Suprapubic skin (tissue), 4 donors: ENCODE measurements around the gene LPP.

Experiments
- EP300 ChIP-seq: sonication (generic); formaldehyde crosslinking; IDR thresholded peaks from one replicate; pipeline ENCODE4 v1.6.1; 2017; ENCODE audit warnings: antibody characterized with exemption
- POLR2A ChIP-seq, 2 donors: fragments of 450-650 bp; IDR thresholded peaks; one replicate each; pipeline ENCODE4 v1.6.1; 2017; ENCODE audit warnings: antibody characterized with exemption in 2 of 2, mild to moderate bottlenecking in 2 of 2, moderate library complexity in 2 of 2
- POLR2AphosphoS5 ChIP-seq, 3 donors: sonication (generic); formaldehyde crosslinking; IDR thresholded peaks; one replicate each; pipeline ENCODE4 v1.6.1; 2017; ENCODE audit warnings: antibody characterized with exemption in 3 of 3
- TF ChIP-seq, protein P1 (sequence below), 2 donors: fragments of 200-600 bp in 1 of 2; fragments of 450-650 bp in 1 of 2; sonication (generic) in 1 of 2; IDR thresholded peaks; one replicate each; pipeline ENCODE4 v1.5.1; 2016 to 2019; ENCODE audit warnings: antibody characterized with exemption in 2 of 2, mild to moderate bottlenecking in 1 of 2, moderate library complexity in 1 of 2

DNA sequence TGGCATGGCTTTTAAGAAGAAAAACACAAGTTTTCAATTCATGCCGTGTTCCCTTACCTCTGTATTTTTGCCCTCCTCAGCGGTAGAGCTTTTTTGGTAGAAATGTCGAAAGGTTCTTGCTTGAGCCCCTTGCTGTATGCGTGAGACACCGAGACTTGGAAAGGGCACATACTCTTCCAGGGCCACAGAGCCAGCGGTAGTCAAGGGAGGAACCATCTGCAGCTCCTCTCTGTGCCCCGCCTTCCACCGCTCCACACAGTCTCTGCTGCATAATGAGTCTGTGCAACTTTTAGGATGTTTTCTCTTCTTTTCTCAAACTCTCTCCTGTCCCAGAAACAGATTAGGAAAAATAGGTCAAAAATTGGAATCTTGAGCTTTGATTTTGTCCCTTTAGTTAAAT lies 77.5 kb downstream of the LPP start:
- TF ChIP-seq, protein P1, sequence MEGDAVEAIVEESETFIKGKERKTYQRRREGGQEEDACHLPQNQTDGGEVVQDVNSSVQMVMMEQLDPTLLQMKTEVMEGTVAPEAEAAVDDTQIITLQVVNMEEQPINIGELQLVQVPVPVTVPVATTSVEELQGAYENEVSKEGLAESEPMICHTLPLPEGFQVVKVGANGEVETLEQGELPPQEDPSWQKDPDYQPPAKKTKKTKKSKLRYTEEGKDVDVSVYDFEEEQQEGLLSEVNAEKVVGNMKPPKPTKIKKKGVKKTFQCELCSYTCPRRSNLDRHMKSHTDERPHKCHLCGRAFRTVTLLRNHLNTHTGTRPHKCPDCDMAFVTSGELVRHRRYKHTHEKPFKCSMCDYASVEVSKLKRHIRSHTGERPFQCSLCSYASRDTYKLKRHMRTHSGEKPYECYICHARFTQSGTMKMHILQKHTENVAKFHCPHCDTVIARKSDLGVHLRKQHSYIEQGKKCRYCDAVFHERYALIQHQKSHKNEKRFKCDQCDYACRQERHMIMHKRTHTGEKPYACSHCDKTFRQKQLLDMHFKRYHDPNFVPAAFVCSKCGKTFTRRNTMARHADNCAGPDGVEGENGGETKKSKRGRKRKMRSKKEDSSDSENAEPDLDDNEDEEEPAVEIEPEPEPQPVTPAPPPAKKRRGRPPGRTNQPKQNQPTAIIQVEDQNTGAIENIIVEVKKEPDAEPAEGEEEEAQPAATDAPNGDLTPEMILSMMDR (IDR thresholded peaks at IDR 0.05), result no peak
- TF ChIP-seq POLR2A (IDR thresholded peaks at IDR 0.05), result no peak
- TF ChIP-seq EP300, result no peak
- no peak for TF ChIP-seq POLR2AphosphoS5 (IDR thresholded peaks at IDR 0.05)
